GM12878 (cell line): ENCODE results near the gene CCR5AS.
A peak's percentile ranks its signal among the peaks of the same experiment; 100 is the strongest.

Experiments used
- ATAC-seq: fragments of 200-7000 bp; cut with Tn5 transposase; 3 replicates; pipeline ENCODE4 v1.9.1; 2020; ENCODE audit warnings: mild to moderate bottlenecking, moderate library complexity
- BruUV-seq: library from RNA; stranded (reverse); fragments of 400-500 nt; replicated peaks from 2 replicates; lab custom pipeline; 2021; lab: Mats Ljungman, UMichigan
- CTCF ChIA-PET: fragments of 300-600 bp; sonication (Branson Sonifier 250); formaldehyde crosslinking; extraction: SDS; loops from one replicate; lab custom pipeline; 2021; ENCODE audit warnings: inconsistent platforms; lab: Yijun Ruan, JAX
- POLR2A ChIA-PET: fragments of 350-600 bp; formaldehyde crosslinking; extraction: SDS; loops from one replicate; lab custom pipeline; 2021; ENCODE audit warnings: inconsistent platforms; lab: Charles Lee
- RAD21 ChIA-PET: fragments of 300-600 bp; sonication (Branson Sonifier 250); formaldehyde crosslinking; loops from one replicate; lab custom pipeline; 2023; ENCODE audit warnings: antibody characterized with exemption; ENCODE audit not compliant: unreplicated experiment; lab: Charles Lee
- SMC1A ChIA-PET: fragments of 300-600 bp; sonication (Branson Sonifier 250); formaldehyde crosslinking; loops from one replicate; lab custom pipeline; 2023; ENCODE audit not compliant: unreplicated experiment, uncharacterized antibody; lab: Charles Lee
- DNase-seq: peaks from one replicate; pipeline ENCODE4 v3.0.0-alpha.2; 2011; ENCODE audit warnings: low read depth, low spot score
- FAIRE-seq: peaks from 3 replicates; lab custom pipeline; 2011; peaks lifted over from hg19 to GRCh38; lab: Jason Lieb, UNC
- H2AFZ ChIP-seq: 2 replicates; pipeline ENCODE4 v1.6.0; 2011; ENCODE audit warnings: low read depth, low read length, control low read depth; ENCODE audit not compliant: control insufficient read depth
- H3K27ac ChIP-seq: 2 replicates; pipeline ENCODE4 v1.5.1; 2011; ENCODE audit warnings: control low read depth; ENCODE audit not compliant: control insufficient read depth, insufficient read depth
- H3K27me3 ChIP-seq, 2 experiments: replicated peaks in 1 of 2; 2 replicates each; pipeline versions ENCODE4 v1.6.0 to v1.6.1; 2011; ENCODE audit warnings: low read length in 1 of 2; ENCODE audit not compliant: control insufficient read depth in 2 of 2, insufficient read depth in 2 of 2
- H3K36me3 ChIP-seq, 2 experiments: 2 replicates each; pipeline ENCODE4 v1.5.1; 2011; ENCODE audit warnings: low read length in 1 of 2; ENCODE audit not compliant: control insufficient read depth in 2 of 2, insufficient read depth in 2 of 2
- H3K4me1 ChIP-seq: 2 replicates; pipeline ENCODE4 v1.6.1; 2011; ENCODE audit warnings: mild to moderate bottlenecking, low read length, moderate library complexity, mixed read lengths; ENCODE audit not compliant: control insufficient read depth, insufficient read depth
- H3K4me2 ChIP-seq: 2 replicates; pipeline ENCODE4 v1.6.0; 2011; ENCODE audit warnings: control low read depth; ENCODE audit not compliant: control insufficient read depth, insufficient read depth
- H3K4me3 ChIP-seq: fragments of 200-600 bp; sonication (generic); 2 replicates; pipeline ENCODE4 v1.5.1; 2016
- H3K79me2 ChIP-seq: 2 replicates; pipeline ENCODE4 v1.6.0; 2011; ENCODE audit warnings: low read length; ENCODE audit not compliant: control insufficient read depth, insufficient read depth
- H3K9ac ChIP-seq: 2 replicates; pipeline ENCODE4 v1.8.0; 2011; ENCODE audit warnings: low read length, control low read depth, mixed read lengths; ENCODE audit not compliant: control insufficient read depth, insufficient read depth
- H3K9me3 ChIP-seq: replicated peaks from 3 replicates; pipeline ENCODE4 v1.5.1; 2011; ENCODE audit warnings: mild to moderate bottlenecking, low read length; ENCODE audit not compliant: control insufficient read depth, insufficient read depth
- H4K20me1 ChIP-seq: 2 replicates; pipeline ENCODE4 v1.6.0; 2011; ENCODE audit not compliant: control insufficient read depth, insufficient read depth
- ATF2 ChIP-seq: IDR thresholded peaks from 2 replicates; pipeline ENCODE4 v1.6.1; 2012; ENCODE audit warnings: low read length, inconsistent platforms
- ATF3 ChIP-seq: IDR thresholded peaks from 2 replicates; pipeline ENCODE4 v1.6.1; 2011; ENCODE audit warnings: low read depth, mild to moderate bottlenecking, low read length, moderate library complexity, borderline replicate concordance; ENCODE audit errors: extremely low read depth
- ATF7 ChIP-seq: fragments of 450-650 bp; IDR thresholded peaks from 2 replicates; pipeline ENCODE4 v1.6.1; 2016; ENCODE audit warnings: low read depth, mild to moderate bottlenecking
- BCL3 ChIP-seq: IDR thresholded peaks from 2 replicates; pipeline ENCODE4 v1.6.1; 2011; ENCODE audit warnings: borderline replicate concordance, low read depth, mild to moderate bottlenecking, moderate library complexity, low read length; ENCODE audit not compliant: insufficient read depth, poor library complexity, severe bottlenecking
- EED ChIP-seq: sonication (generic); IDR thresholded peaks from 2 replicates; pipeline ENCODE4 v1.6.1; 2016; ENCODE audit warnings: antibody characterized with exemption, low read depth
- EP300 ChIP-seq, 2 experiments: fragments of 150-350 bp in 1 of 2; IDR thresholded peaks; 2 replicates each; pipeline ENCODE4 v1.6.1; 2011 to 2012; ENCODE audit warnings: low read depth in 2 of 2, low read length in 2 of 2, borderline replicate concordance in 1 of 2, improper control_type of control experiment in 1 of 2, inconsistent platforms in 1 of 2; ENCODE audit not compliant: control insufficient read depth in 1 of 2
- GATAD2B ChIP-seq: fragments of 450-650 bp; conservative IDR thresholded peaks from 2 replicates; pipeline ENCODE4 v1.6.1; 2017; ENCODE audit warnings: low read depth, mild to moderate bottlenecking, moderate library complexity
- HCFC1 ChIP-seq: fragments of 150-350 bp; IDR thresholded peaks from 2 replicates; pipeline ENCODE4 v1.6.1; 2014; ENCODE audit warnings: low read length
- JUNB ChIP-seq: IDR thresholded peaks from 2 replicates; pipeline ENCODE4 v1.6.1; 2016; ENCODE audit warnings: antibody characterized with exemption, mild to moderate bottlenecking
- JUND ChIP-seq: IDR thresholded peaks from 2 replicates; pipeline ENCODE4 v1.6.1; 2012; ENCODE audit warnings: low read depth, mild to moderate bottlenecking, low read length, improper control_type of control experiment, moderate library complexity
- KAT2A ChIP-seq: conservative IDR thresholded peaks from 2 replicates; pipeline ENCODE4 v1.6.1; 2011; ENCODE audit warnings: low read depth, low read length; ENCODE audit not compliant: control insufficient read depth
- MAX ChIP-seq: IDR thresholded peaks from 2 replicates; pipeline ENCODE4 v1.6.1; 2012; ENCODE audit warnings: low read depth, low read length, improper control_type of control experiment
- MEF2A ChIP-seq: IDR thresholded peaks from 2 replicates; pipeline ENCODE4 v1.6.1; 2011; ENCODE audit warnings: low read depth, mild to moderate bottlenecking, low read length, moderate library complexity; ENCODE audit not compliant: insufficient read depth
- NFYB ChIP-seq: IDR thresholded peaks from 2 replicates; pipeline ENCODE4 v1.6.1; 2011; ENCODE audit warnings: low read depth, mild to moderate bottlenecking, low read length, improper control_type of control experiment, moderate library complexity; ENCODE audit not compliant: insufficient read depth
- PAX8 ChIP-seq: fragments of 450-650 bp; IDR thresholded peaks from 2 replicates; pipeline ENCODE4 v1.6.1; 2017; ENCODE audit warnings: mild to moderate bottlenecking, moderate library complexity
- RELA ChIP-seq: fragments of 450-650 bp; IDR thresholded peaks from 2 replicates; pipeline ENCODE4 v1.8.0; 2014; ENCODE audit warnings: borderline replicate concordance; ENCODE audit not compliant: partially characterized antibody
- RUNX3 ChIP-seq: IDR thresholded peaks from 2 replicates; pipeline ENCODE4 v1.6.1; 2012; ENCODE audit warnings: low read length, inconsistent platforms
- WGBS: methylation state at CpG from one replicate; pipeline ENCODE4 v1.1.6; 2016; ENCODE audit warnings: low lambda C conversion rate; ENCODE audit not compliant: insufficient replicate concordance, insufficient coverage; ENCODE audit errors: missing lambda C conversion rate; 5-methylcytosine and 5-hydroxymethylcytosine counted together
- in situ Hi-C: fragments of 300-500 bp; cut with MboI; formaldehyde crosslinking; loops from 9 replicates; pipeline ENCODE4 v1.14.3; 2018; ENCODE audit warnings: mixed read lengths
- intact Hi-C: fragments of 100-400 bp; cut with micrococcal nuclease; formaldehyde crosslinking; loops from one replicate; pipeline ENCODE4 v1.14.2; 2022; ENCODE audit not compliant: unreplicated experiment

CCR5AS gene

GRCh38 chr3:46365041-46365440 is 41.8 kb downstream of the CCR5AS start (continued):
- TF ChIP-seq HCFC1 (no peak), MEF2A (no peak)

GRCh38 chr3:46361408-46362283 is 45.2 kb downstream of the CCR5AS start:
- Histone ChIP-seq H4K20me1 (no peaks in the 10 kb centered on the region), H3K4me2 (peak overlapping the region; percentile 71), H3K27me3 (no peaks in the 10 kb centered on the region), H2AFZ (no peak overlapping the region), H3K4me3 (no peak overlapping the region; the same call in 1 of the 2 replicates), H3K36me3 (no peaks in the 10 kb centered on the region), H3K4me1 (peaks cover 40% of the 10 kb centered on the region), H3K79me2 (no peaks in the 10 kb centered on the region), H3K9ac (no peak overlapping the region), H3K27ac (no peak overlapping the region), H3K9me3 (no peaks in the 10 kb centered on the region)
- no peak for DNase-seq
- CTCF ChIA-PET = interaction anchor here (1.3 to 4.0 kb wide), 3 partner anchors 16 to 147 kb away, joined by 3 to 25 read pairs (median 8); no protein-coding TSS in a partner anchor
- BruUV-seq = no TSS peak
- no peak for FAIRE-seq
- in situ Hi-C loops (no loop called here), intact Hi-C loops (loop anchor here (2.0 kb wide), 1 partner anchor 63 kb away; no protein-coding TSS in a partner anchor)
- no peak; the same call in 2 of the 3 replicates for ATAC-seq
- SMC1A ChIA-PET = interaction anchor here (1.0 to 4.0 kb wide), 7 partner anchors 9 to 272 kb away, joined by 3 to 23 read pairs (median 4); partner anchors contain the start of gene CCR5
- WGBS = 51% methylated on average over 8 of the region's 8 CpGs
- POLR2A ChIA-PET = no interaction called here
- RAD21 ChIA-PET = interaction anchor here (0.7 to 6.0 kb wide), 6 partner anchors 8 to 154 kb away, joined by 3 to 38 read pairs (median 12); partner anchors contain the start of gene CCR5
- TF ChIP-seq PAX8 (no peak), ATF2 (no peak; the same call in 1 of the 2 replicates), ATF3 (no peak), EP300 (IDR thresholded peaks at IDR 0.05; ENCODE audit: borderline replicate concordance in 1 of 2, control insufficient read depth in 1 of 2, low read depth in 2 of 2, low read length in 2 of 2) (no peak), ATF7 (no peak), MAX (no peak), GATAD2B (no peak), EED (peak; percentile 91), NFYB (no peak), JUNB (peak; percentile 51), BCL3 (no peak), KAT2A (no peak), RUNX3 (peak; percentile 90), JUND (no peak), RELA (no peak)
